Measurements from ENCODE around the gene MYO1E. TPM values are rescaled to one million over a fixed set of nuclear protein-coding genes. Genes with fewer than 3 reads are reported as not detected.
"Not testable (repeated sequence)": the region's sequence is repeated elsewhere in the genome, so short reads cannot be mapped to it uniquely, and the experiment has no call there.

Gene MYO1E
- total RNA-seq, 1 donor from 2014 or later, result 117 TPM

DNA sequence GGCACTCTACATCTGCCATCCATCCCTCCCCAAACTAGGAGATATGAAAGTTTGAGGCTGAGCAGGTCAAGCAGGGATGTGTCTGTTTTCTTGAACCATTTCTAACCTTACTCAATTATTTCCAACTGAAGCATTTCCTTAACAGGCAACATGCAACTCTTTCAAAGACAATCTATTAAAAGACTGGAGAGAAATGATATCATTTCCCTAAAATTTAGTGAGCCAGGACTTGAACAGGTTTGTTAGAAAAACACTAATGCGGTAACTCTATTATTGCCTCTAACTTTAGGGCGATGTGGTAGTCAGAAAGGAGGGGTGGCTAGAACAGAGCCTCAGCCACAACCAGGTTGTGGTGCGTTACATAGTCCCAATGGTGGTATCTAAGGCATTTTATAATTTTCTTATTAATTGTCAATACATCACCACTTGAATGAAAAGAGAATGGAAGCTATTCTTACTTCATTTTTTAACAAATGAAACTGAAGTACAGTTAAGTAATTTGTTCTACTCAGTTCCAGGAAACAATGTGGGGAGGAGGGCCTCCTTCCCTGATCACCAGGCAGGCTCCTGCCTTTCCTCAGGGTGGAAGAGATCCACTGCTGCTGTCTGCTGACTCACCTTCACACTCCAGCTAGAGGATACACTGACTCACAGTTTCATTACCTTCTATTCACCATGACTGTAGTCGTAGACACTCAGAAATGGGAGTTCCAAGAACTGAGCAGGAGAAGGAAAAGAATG, 22.8 kb downstream of the MYO1E start:
- peak; percentile 99 for ATAC-seq

DNA sequence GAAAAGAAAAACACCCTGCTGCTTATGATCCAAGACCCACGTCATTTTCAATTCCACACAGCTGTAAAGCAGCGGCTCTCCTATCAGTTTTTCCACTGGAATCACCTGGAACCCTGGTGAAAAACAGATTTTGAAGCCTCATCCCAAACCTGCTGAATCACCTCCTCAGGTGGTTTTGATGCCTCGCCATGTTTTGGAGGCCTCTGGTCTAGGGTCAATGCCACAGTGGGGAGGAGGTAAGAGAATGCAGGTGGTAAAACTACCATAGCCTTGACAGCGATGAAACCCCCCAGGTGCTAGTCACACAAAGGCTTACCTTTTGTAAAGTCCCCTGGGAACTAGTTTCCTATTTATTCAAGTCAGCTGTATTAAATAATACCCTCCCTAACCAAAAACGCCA, 24.8 kb downstream of the MYO1E start:
- no peak for ATAC-seq

DNA sequence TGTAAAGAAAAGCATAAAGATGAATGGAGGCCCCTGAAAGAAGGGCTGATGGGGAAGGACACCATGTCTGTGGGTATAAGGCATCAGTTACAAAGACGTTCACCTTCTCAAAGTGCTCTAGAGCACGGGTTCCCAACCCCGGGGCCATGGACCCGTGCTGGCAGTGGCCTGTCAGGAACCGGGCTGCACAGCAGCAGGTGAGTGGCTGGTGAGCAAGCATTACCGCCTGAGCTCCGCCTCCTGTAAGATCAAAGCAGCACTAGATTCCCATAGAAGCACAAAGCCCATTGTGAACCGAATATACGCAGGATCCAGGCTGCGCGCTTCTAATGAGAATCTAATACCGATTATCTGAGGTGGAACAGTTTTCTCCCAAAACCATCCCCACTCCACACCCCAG, 25.7 kb downstream of the MYO1E start:
- ATAC-seq, result no peak

DNA sequence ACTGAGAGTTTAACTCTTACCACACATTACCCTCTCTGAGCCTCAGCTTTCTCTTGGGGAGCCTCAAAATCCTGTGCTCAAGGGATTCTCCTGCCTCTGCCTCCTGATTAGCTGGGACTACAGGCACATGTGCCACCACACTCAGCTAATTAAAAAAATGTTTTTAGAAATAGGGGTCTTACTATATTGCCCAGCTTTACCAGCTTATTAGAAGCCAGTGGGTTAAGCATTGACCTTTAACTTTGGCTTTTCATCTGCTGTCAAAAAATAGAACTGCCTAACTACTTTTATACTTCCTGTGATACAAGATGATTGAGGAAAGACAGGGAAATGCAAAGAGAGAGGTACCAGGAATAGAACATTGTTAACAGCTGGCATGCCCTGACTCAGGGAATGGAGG, 27.3 kb downstream of the MYO1E start:
- ATAC-seq, result no peak

DNA sequence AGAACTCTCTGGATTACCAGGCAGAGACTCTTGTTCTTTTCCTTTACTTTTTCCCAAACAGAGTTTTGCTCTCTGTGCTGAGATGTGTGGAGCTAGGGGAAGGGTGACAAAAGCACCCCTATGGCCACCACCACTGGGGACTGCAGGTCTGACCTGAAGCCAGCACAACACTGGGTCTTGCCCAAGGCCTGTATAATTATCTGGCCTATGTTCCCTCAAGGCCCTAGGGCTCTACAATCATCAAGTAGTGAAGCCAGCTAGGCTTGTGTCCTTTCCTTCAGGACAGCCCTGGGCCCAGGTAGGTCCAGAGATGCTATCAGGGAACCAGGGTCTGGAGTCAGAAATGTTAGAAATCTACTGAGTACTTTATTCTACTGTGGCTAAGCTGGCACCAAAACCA, 28.4 kb downstream of the MYO1E start:
- ATAC-seq, result no peak

DNA sequence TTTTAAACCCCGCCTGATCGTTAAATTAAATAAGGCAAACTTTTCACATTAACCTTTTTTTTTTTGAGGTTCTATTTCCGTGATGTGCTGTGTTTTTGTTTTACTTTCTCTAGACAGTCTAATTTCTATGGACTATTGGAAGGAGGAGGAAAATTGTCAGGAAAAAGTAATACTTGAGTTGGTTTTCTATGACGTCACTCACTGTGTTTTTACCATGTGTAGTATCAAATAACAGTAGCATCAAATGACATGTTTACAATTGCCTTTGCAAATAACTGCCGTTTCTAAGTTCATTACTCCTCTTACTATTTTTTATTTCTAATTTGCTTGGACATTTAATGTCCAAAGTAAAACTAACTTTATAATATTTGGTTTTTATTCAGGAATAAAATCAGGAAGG, 32.3 kb downstream of the MYO1E start:
- no peak for ATAC-seq

DNA sequence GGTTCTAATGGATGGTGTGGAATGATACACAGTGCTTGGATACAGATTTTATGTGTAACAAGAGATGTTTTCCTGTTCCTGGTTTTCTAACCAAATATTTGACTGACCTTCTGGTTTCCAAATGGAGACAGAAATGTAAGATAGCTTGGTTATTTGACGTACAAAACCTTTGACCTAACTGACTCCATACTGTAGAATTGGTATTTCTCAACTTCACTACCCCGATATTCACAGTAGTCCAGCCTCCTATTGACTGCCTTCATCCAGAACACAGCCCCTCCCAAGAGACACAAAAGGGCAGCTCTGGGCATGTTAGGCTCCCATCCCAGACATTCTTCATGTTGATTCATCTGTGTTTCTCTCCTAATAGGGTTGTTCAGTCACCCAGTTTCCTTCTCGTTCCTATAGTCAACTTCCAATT, 33.4 kb downstream of the MYO1E start:
- ATAC-seq, result peak; percentile 98

DNA sequence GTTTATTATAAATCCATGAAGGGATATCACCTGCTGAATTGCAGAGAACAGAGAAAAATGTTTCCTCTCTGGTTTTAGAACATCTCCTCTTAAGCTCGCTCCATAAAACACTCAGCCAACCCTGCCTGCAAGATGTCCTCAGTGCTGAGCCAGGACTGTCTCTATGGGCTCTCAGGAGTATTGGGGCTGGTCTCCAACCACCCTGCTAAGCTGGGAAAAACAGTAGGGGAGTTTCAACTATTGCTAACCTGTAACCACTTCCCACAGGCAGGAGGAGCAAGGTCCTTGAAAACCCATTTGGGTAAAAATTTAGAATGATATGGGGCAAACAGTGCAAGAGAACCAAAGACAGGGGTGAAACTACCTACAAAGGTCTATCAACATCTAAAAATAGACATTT, 34.3 kb downstream of the MYO1E start:
- no peak for ATAC-seq

DNA sequence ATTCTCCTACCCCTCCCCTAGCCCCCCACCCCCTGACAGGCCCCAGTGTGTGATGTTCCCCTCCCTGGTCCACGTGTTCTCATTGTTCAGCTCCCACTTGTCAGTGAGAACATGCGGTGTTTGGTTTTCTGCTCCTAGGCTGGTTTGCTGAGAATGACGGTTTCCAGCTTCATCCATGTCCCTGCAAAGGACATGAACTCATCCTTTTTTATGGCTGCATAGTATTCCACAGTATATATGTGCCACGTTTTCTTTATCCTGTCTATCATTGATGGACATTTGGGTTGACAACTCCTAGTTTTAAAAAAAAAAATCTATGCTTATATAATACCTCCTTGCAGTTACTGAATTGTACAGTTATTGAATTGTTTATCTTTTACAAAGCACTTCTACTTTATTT, 35.9 kb downstream of the MYO1E start:
- not testable (repeated sequence) for ATAC-seq

DNA sequence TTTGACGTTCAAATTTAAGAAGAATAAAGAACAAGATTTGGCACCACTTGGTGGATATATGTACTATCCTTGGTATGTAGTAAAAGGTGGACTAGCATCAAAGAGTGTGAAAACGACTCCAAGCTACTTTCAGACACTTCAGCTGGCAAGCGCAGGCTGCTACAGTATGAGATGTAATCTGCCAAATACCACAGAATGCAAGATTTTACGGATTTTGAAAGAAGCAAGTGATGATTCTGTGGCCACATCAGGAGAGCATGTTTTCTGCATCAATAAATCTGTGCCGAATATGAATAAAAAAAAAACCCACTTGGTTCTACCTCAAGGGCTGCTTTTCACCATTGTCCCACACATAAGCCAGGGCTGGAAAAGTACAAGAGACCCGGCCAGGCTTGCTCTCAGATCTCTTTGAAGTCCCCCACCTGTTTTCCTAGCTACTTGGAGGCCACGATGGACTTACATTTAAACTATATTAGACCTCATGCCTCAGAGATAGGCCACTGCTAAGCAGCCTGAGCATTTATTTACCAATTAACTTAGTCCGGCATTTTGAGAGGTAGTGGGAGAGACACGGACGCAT, 37.4 kb downstream of the MYO1E start:
- ATAC-seq, result no peak

DNA sequence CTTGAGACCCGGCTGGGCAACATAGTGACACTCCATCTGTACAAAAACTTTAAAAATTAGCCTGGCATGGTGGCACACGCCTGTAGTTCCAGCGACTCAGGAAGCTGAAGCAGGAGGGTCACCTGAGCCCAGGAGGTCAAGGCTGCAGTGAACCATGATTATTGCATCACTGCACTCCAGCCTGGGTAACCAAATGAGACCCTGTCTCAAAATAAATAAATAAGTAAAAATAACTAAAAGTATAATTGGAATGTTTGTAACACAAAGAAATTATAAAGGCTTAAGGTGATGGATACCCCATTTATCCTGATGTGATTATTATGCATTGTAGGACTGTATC, 38.6 kb downstream of the MYO1E start:
- no peak for ATAC-seq

DNA sequence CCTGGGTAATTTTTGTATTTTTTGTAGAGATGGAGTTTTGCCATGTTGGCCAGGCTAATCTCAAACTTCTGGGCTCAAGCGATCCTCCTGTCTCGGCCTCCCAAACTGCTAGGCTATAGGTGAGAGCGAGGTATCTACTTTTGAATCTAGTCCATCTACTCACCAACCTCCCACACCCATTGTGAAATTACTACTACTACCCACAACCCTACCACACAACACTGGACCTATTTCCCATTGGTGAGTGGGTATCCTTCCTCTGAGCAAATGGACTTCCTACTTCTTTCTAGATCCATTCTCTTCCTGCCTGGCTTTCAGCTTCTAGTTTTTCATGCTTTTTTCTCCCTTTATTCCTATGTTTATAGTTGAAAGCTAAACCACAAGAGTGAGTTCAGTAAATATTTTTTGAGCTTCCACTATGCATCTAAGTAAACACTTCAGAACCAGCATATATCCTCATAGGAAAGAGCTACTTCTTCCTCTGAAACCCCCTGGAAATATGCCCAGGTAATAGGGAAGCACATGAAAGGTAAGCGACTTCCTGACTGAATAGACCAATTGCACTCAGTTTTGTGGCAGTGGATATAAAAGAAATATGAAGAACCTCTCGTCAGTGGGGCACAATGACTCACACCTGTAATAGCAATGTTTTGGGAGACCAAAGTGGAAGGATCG, 39.1 kb downstream of the MYO1E start:
- ATAC-seq, result no peak

DNA sequence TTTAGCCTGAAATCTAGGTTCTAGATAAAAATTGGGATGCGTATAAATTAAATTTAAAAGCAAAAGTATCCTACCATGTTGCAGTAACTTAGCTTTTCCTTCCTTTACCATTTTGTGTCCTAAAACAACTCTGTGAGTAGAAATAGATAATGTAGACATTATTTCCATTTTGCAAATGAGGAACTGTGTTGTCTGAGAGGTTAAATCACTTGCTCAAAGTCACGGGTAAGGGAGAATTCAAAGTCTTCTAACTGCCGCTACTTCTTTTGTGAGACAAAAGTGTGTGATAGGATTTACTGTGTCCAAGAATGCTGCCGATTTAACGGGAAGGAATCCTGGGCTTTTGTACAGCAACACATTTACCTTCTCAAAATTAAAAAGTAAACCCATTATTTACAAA, 40.7 kb downstream of the MYO1E start:
- no peak for ATAC-seq

DNA sequence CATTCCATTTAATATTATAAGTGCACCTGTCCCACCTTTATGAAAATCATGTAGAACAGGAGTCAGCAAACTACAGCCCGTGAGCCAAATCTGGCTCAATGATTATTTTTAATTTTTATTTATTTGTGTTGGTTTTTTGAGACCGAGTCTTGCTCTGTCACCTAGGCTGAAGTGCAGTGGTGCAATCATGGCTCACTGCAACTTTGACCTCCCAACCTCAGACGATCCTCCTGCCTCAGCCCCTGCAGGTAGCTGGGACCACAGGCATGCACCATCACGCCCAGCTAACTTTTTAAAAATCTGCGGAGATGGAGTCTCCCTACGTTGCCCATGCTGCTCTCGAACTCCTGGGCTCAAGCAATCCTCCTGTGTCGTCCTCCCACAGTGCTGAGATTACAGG, 42.0 kb downstream of the MYO1E start:
- no peak for ATAC-seq

DNA sequence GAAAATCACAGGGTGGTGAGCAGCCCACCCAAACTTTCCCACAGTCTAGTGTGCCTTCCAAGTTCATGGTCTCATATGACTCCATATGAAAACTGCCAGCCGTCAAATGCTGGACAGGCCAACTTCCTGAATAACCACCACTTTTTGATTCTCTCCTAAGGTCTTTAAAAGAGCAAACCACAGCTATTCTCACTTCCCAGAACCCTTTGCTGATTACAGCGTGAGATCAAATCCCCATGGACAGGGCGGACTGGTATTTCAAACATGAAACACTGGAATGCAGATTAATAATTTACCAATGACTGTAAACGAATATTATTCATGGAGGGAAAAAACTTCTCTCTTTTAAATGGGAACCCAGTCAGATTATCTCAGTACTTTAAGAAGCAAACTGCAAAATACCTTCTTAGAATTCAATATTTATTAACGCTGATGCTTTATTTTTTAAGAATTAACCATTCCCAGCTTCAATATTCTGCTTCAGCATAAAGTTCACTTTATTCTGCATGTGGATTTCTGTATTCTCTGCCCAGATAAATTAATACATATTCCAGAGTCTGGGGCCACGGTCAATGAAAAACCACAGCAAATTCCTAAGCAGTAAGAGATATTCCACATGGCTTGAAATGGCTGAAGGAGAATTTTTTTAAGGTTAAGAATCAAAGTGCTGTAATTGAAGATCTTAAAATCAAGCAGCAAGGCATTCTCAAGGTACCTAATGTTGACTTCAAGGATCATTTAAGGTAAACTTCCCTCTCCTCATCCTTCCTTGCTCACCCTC, 42.9 kb downstream of the MYO1E start:
- ATAC-seq, result no peak

DNA sequence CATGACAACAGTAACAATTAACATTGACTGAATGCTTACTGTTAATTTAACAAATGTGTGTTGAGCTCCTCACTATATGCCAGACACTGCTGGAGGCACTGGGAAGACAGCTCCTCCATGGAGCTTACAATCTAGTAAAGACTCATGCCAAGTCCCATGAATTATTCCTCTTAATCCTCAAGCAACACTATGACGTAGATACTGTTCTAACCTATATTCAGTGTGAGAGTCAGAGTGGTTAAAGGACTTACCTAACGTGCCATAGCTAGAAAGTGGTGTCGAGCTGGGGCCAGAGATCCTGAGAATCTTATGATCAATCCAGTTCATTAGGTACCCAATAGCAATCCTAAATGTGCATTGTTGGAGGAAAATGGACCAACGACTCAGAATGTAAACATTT, 43.6 kb downstream of the MYO1E start:
- peak; percentile 30 for ATAC-seq

DNA sequence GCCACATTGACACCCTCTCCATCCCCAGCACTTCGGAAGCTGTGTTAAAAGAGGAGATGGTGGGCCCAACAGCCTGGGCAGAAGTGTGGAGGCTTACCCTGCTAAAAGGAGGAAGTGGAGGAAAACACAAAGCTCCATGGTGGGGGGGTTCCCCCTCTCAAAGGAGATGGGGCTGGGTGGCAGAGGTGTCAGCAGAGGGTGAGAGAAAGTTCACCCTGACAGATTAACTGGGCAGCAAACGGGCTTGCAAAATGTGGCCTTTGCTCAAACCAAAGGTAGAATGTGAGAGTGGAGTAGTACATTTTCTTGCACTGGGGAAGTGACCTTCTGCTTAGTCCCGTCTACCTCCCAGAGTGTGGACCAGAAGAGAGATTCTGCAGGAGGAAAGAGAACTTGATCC, 44.7 kb downstream of the MYO1E start:
- ATAC-seq, result peak; percentile 52

DNA sequence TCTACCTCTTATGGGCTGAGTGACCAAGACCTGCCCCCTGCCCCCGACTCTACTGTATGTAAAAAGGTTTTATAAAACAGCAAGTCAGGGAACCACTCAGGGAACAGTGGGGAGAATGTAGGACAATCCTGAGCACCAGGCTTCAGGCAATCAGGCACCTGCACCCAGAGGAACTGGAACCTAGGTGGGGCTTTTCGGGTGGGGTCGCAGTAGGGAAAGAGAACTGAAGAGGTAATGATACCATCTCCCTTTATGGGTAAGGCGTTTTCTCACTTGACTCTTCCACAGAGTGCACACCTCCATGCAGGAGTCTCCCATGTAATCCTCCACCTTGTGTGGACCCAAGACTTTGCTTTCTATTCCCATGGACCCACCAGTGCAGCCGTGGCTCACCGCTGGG, 45.8 kb downstream of the MYO1E start:
- peak; percentile 18 for ATAC-seq

DNA sequence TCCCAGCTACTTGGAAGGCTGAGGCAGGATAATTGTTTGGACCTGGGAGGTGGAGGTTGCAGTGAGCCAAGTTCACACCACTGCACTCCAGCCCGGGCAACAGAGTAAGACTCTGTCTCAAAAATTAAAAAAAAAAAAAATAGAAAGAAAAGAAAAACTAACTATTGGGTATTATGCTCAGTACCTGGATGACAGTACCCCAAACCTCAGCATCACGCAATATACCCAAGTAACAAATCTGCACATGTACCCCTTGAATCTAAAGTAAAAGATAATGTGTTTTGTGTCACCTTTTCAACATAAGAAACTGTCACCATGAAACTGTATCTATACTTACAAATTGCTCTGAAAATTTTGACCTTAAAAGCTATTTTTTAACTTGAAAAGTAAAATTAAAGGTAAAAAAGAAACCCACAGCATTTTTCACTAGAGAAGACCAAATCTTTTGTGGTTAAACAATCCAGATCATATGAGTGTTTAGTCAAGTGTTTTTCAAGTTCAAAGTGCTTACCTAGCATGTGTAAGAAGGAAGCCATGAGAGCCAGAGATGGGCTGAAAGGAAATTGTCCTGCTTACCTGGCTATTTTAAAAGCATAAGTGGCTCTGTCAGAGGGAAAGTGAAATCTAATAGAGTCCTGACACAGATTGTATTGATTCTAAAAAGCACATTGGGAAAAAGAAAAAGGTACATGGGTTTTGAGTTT, 50.5 kb downstream of the MYO1E start:
- ATAC-seq, result no peak

DNA sequence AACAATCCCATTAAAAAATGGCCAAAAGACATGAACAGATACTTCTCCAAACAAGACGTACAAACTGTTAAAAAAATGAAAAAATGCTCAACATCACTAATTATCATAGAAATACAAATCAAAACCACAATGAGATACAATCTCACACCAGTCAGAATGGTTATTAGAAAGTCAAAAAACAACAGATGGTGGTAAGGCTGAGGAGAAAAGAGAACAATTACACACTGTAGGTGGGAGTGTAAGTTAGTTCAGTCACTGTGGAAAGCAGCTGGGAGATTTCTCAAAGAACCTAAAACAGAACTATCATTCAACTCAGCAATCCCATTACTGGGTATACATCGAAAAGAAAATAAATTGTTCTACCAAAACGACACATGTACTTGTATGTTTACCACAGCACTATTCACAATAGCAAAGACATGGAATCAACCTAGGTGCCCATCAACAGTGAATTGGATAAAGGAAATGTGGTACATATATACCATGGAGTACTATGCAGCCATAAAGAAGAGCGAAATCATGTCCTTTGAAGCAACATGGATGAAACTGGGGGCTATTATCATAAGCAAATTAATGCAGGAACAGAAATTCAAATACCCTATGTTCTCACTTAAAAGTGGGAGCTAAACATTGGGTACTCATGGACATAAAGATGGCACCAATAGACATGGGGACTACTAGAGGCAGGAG, 51.5 kb downstream of the MYO1E start:
- no peak for ATAC-seq

DNA sequence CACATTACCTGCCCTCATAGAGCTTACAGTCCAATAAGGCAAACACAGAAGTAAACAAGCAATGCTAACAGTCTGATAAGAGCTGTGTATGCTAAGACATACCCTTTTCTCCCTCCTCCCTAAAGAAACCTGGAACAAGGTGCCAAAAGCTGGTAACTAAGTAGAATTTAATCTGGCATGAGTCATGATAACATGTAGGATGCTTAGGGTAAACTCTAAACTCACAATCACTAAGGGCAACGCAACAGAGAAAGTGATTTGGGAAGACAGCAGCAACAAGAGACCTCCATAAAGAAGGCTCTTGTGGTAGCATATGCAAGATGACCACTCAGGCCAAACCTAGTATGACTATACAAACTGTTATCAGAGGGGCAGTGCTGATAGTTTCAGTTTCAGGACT, 55.5 kb downstream of the MYO1E start:
- no peak for ATAC-seq

DNA sequence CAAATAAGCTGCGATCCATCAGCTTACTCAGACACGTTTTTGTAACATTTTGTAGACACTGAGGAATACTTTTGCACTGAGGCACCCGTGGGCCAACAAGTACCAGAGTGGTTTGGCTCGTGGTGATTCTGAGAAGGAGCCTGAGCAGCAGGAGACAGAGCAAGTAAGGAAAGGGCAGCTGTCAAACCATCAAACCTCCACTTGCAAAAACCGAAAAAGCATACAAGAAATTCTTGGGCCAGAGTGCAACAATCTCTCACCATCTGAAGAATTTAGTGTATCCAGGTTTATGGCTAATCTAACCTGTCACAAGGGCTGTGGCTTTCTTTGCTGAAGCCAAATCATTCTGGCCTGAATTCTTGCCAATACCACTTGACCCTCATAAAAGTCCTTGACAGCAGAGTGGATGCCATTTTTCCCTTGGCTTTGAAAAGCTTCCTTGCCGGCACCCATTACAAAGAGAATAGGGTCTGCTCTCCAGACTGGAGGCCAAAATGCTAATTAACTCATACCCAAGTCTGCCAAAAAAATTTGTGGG, 56.7 kb downstream of the MYO1E start:
- ATAC-seq, result no peak
